ENCODE measurements around the gene DIP2B.

The DIP2B gene

GRCh38 chr12:50614167-50614759, 109.5 kb downstream of the DIP2B start:
- DNase-seq = no peak

DNA sequence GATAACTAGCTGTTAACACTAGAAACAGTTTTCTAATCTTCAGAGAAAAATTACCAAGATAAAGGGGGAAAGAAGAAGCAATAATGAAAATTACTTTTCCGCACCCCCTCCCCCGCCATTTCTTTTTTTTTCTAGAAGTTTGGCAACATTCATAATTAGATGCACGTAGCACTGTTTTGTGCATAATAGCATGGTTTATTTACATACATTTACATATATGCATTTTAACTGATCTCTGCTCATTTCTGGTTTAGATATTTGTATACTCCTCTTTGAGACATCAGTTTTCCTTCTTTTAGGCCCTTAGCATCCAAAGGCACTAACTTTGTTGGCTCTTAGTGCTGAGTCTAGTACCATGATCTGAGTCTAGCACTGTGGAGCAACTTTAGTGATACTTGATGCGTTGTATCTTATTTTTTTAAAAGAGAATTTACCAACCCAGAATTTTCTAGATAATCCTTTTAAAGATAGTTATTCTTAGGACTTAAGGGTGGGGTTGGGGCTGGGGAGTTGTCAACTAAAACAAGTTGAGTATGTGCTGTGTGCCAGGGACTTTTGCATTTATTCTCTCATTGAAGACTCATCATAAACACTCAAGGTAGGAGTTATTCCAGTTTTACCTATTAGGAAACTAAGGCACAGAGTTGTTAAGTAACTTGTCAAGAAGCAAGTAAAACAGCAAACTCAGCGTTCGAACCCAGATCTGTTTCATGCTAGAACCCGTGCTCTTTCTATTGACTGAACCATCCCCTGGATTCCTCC, 110.5 kb downstream of the DIP2B start:
- DNase-seq = no peak

GRCh38 chr12:50615907-50616296, 111.1 kb downstream of the DIP2B start:
- no peak for DNase-seq

DNA sequence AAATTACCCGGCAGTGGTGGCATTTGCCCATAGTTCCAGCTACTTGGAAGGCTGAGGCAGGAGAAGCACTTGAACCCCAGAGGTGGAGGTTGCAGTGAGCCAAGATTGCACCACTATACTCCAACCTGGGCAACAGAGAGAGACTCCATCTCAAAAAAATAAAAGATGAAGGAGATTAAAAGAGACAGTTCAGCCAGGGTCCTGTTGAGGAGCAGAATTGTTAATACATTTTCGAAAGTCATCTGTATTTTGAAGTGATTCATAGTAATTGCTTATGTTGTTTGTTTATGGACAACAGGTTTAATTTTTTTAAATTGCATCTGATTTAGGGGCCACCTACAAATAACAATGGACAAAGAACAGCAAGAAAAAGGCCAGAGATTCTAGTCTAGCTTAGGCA, 112.9 kb downstream of the DIP2B start:
- no peak for DNase-seq

- DNase-seq = no peak
Observed at GRCh38 chr12:50618864-50619609, 114.3 kb downstream of the DIP2B start.

GRCh38 chr12:50619610-50619958, 114.8 kb downstream of the DIP2B start:
- no peak for DNase-seq

DNA sequence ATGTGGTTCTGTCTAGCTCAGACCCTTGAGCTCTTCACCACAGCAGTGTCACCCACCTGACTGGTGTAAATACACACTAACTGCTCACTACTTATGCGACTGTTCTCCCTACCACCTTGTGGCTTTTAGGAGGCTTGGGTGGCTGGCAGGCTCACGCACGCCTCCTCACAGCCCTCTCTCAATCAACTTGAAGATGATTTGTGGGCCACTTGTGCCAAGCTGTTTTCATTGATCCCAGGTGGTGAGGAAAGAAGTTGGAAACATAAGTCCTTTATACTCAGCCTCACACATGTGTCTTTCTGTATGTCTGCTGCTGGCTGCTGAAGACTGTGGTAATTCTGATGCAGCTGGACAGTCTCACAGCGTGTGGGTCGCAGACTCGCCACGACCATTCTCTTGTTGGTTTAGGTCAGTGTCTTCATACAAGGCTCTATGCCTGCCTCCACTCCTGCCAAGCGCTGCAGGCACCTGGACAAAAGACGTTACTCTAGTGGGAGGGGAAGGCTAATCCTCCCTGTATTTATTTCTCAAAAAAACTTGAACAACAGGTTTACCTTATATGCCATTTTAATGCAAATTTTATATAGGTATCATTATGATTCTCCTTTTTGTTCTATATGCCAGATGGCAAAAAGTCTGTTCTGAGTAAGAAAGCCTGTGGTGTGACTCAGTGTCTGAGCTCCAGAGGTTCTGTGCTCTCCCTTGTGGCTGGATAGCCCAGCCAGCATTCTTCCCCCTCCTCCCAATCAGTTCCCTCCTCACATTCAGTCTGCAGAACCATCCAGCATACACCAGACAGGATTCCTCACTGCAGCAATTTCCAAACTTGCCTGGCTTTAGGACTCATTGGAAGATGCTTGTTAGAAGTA, 115.6 kb downstream of the DIP2B start:
- peak in 1 of 2 experiments; percentile 7 for DNase-seq

DNA sequence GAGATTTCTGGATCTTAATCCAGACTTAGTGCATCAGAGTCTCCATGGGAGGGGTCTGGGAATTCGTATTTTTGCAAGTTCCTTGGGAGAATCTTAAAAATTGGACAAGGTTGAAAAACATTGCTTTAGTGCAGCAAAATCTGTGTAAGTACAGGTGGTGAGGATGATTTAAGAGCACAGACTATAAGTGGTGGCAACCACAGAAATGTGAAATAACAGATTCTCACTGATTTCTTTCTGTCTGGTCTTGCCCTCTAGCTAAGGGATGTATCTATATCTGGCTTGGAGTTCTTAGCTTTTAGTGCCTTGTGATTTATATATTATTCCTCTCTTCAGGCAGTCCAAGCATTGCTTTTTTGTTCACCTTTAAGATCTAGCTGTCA, 116.2 kb downstream of the DIP2B start:
- DNase-seq = no peak

GRCh38 chr12:50621399-50622300, 116.9 kb downstream of the DIP2B start:
- DNase-seq = no peak

GRCh38 chr12:50625029-50625925, 120.5 kb downstream of the DIP2B start:
- peak in 1 of 2 experiments; percentile 9 for DNase-seq

GRCh38 chr12:50626026-50626425, 121.2 kb downstream of the DIP2B start:
- DNase-seq = peak; percentile 46 to 47

- DNase-seq = no peak
Observed at GRCh38 chr12:50627491-50627890, 122.7 kb downstream of the DIP2B start.

DNA sequence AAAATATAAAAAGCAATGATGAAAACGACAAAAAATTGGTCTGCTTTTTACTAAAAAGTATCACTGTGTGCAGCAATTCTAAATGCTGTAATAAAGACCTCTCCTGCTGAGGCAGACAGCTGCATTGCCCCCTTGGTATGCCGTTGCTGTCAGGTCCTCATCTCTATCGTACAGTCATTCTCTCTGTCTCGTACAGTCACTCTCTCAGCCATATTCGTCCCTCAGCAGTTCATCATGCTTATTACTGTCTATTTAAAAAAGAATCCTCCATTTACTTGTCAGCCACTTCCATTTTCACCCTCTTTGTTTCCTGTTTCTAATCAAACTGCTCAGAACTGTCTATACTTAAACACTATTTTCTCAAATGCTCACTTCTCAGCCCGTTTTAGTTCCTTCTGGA, 123.6 kb downstream of the DIP2B start:
- no peak for DNase-seq

DNA sequence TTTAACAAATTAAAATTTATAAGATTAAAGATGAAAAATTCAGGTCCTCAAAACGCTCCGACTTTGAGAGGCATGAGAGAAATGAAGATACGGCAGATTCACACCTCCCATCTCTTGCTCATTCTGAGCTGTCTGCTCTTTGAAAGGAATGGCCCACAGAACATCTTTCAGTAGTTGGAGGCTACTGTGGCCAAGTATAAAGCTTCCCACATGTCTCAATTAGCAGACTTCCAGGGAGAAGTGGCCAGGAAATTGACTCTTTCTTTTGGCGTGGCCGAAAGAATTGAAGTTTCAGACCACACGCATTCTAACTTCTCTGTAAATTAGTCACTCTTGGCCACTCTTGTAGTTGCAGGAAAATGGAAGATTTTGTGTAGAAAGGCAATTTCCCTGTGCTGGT, 129.2 kb downstream of the DIP2B start:
- no peak for DNase-seq

- DNase-seq = no peak
Observed at GRCh38 chr12:50634379-50634778, 129.6 kb downstream of the DIP2B start.

DNA sequence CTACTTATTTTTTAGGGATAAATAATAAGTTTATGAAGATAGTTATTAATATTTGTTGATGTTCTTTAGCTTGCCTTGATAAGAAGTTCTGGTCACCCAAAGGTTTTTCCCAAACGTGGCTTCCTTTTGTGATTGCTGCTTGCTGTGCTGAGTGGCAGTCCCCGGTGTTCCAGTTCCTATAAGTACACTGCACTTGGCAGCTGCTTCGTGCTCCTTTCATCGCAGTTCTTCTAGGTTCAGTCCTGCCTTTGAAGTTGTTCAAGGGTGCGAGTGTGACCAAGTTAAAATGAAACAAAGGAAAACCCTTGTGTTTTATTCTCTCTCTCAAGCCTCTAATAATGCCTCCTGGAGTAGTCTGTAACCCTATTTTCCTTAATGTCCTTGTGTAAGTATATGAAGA, 130.6 kb downstream of the DIP2B start:
- DNase-seq = no peak

GRCh38 chr12:50635857-50636256, 131.1 kb downstream of the DIP2B start:
- DNase-seq = no peak

GRCh38 chr12:50636505-50636904, 131.7 kb downstream of the DIP2B start:
- DNase-seq = no peak

DNA sequence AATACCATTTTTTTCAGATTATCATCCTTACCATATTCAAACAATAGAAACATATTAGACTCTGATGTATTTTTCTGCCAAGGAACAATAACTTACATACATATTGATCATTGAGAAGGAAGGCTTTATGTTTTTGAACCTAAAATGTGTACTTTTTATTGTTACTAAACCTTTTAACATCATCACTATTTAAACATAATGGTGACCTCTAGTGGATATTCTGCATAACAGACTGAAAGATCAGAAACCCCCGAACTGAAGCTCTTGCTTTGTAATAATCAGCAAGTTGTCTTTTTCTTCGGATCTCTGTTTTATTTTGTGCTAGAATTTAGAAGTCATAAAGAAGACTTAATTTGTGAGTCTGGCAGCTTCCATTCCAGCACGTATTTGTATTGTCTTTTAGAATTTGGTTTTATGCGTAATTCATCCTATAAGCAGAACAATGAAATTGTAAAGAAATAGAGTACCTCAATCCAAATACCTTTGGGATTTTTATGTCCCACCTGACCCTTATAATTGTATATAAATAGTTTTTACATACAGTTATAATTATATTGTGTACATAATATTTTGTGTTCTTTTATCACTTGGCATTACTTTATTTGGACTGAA, 133.2 kb downstream of the DIP2B start:
- peak; percentile 74 to 87 for DNase-seq

DNA sequence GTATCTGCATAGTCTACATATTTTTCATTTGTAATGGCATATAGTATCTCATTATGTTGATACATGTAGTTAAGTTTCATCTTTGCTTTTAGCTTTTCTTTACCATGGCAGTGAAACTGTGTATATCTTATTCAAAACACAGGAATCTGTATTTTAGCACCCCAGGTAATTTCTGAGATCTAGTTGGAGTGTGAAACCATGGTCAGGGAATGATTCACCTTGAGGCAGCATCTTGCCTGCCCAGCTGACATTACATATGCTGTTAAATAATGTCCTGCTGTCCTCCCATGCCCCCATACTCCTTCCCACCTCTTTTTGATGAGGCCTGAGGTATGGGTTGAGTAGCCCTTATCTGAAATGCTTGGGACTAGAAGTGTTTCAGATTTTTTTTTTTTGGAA, 133.7 kb downstream of the DIP2B start:
- no peak for DNase-seq

- no peak for DNase-seq
Observed at GRCh38 chr12:50639721-50640120, 134.9 kb downstream of the DIP2B start.
